Cardiac fibroblast (primary cell): ENCODE data around the gene LRP5.

Experiments used
- DNase-seq, 2 donors: peaks; one replicate each; pipeline versions ENCODE4 v3.0.0 to v3.0.0-alpha.2; 2010; ENCODE audit warnings: low read depth in 2 of 2
- H3K4me3 ChIP-seq, 2 donors: replicated peaks in 1 of 2; 1 replicate in 1 of 2; 2 replicates in 1 of 2; pipeline ENCODE4 v1.5.1; 2011; ENCODE audit warnings: low read depth in 2 of 2, low read length in 2 of 2, mild to moderate bottlenecking in 2 of 2, moderate library complexity in 1 of 2
- CTCF ChIP-seq: IDR thresholded peaks from one replicate; pipeline ENCODE4 v1.5.1; 2011; ENCODE audit warnings: low read depth, mild to moderate bottlenecking, low read length, inconsistent platforms

LRP5 gene

GRCh38 chr11:68329536-68329935 is 17.1 kb downstream of the LRP5 start:
- TF ChIP-seq CTCF = no peak
- no peak for DNase-seq
- H3K4me3 ChIP-seq = no peak overlapping the region

- TF ChIP-seq CTCF = no peak
- DNase-seq = no peak
- H3K4me3 ChIP-seq = no peak overlapping the region
These were observed 17.7 kb downstream of the LRP5 start for GRCh38 chr11:68329978-68330699.

- H3K4me3 ChIP-seq = no peak overlapping the region
- DNase-seq = no peak
- no peak for TF ChIP-seq CTCF
These were observed 18.4 kb downstream of the LRP5 start for GRCh38 chr11:68330700-68331337.

GRCh38 chr11:68331338-68331947 is 19.1 kb downstream of the LRP5 start:
- peak in 1 of 2 donors; percentile 41 for DNase-seq
- H3K4me3 ChIP-seq = no peak overlapping the region

GRCh38 chr11:68332186-68332585 is 19.8 kb downstream of the LRP5 start:
- no peak for DNase-seq
- no peak for TF ChIP-seq CTCF
- no peak overlapping the region for H3K4me3 ChIP-seq

More at GRCh38 chr11:68331338-68331947, 19.1 kb downstream of the LRP5 start:
- no peak for TF ChIP-seq CTCF

- no peak overlapping the region for H3K4me3 ChIP-seq
- TF ChIP-seq CTCF = no peak
- no peak for DNase-seq
These were observed 20.8 kb downstream of the LRP5 start for GRCh38 chr11:68333173-68333572.
